GM19324 (cell line): ENCODE measurements around the gene GBP3.
"Not testable (repeated sequence)": the region's sequence is repeated elsewhere in the genome, so short reads cannot be mapped to it uniquely, and the experiment has no call there.

Experiments
- ATAC-seq: cut with Tn5 transposase; IDR thresholded peaks from one replicate; pipeline ENCODE4 v1.9.1; 2021; ENCODE audit warnings: mild to moderate bottlenecking, moderate library complexity; ENCODE audit not compliant: unreplicated experiment, low FRiP score

The GBP3 gene, protein sequence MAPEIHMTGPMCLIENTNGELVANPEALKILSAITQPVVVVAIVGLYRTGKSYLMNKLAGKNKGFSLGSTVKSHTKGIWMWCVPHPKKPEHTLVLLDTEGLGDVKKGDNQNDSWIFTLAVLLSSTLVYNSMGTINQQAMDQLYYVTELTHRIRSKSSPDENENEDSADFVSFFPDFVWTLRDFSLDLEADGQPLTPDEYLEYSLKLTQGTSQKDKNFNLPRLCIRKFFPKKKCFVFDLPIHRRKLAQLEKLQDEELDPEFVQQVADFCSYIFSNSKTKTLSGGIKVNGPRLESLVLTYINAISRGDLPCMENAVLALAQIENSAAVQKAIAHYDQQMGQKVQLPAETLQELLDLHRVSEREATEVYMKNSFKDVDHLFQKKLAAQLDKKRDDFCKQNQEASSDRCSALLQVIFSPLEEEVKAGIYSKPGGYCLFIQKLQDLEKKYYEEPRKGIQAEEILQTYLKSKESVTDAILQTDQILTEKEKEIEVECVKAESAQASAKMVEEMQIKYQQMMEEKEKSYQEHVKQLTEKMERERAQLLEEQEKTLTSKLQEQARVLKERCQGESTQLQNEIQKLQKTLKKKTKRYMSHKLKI

DNA sequence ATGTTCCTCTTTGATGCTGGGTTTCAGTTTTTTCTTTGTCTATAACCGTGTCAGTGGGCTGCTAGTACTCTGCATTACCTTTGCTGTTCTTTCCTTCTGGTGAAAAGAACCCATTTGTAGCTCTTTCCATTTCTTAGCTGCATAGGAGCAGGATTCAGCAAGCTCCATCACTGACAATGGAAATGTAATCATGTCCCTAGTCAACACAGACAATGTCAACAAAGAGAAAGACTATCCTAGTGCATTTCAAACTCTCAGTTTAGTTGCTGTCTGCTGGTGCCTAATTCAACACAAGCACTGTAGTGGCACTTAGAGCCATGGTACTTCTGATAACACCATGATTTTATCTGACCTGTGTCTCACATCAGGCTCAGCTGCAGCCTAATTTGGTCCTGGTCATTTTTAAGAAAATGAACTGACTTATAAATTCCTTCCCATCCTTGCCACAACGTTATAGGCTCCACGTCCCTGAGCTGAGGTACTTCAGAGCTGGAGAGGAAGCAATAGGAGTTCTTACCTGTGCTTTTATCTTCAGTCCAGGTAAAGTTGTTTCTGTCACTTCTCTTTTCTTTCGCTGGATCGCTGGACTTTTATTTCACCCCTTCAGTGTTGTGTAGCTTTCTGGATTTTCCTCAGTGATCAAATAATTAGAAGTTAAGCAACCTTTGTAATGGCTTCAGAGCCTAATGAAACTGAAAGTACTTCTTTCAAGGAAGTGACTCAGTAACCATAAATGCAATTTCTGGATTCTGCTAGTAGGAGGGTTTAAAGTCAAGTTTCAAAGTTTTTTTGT is at the start of gene GBP3:
TSS of gene GBP3 (minus strand) at position 700 of the 793 bp plus-strand sequence. CDS start 2,145 bp downstream, outside the sequence.
- peak; percentile 57 for ATAC-seq

GRCh38 chr1:89070509-89070908 is 47.8 kb upstream of the GBP3 start:
- no peak for ATAC-seq

DNA sequence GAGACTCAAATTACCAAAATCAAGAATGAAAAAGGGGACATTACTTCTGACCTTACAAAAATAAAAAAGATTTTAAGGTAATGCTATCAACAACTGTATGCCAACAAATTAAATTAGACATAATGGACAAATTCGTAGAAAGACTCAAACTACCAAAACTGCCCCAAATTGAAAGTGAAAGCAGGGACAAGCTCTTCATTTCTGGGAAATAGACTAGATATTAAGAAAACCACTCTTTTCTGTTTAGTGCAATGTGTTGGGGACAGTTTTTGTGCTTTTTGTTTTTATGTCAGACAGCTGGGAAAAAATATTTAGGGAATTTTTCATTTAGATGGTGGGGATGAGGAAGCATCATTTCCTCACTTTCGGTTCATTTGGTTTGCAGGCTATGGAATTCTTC is 47.3 kb upstream of the GBP3 start:
- ATAC-seq, result no peak

DNA sequence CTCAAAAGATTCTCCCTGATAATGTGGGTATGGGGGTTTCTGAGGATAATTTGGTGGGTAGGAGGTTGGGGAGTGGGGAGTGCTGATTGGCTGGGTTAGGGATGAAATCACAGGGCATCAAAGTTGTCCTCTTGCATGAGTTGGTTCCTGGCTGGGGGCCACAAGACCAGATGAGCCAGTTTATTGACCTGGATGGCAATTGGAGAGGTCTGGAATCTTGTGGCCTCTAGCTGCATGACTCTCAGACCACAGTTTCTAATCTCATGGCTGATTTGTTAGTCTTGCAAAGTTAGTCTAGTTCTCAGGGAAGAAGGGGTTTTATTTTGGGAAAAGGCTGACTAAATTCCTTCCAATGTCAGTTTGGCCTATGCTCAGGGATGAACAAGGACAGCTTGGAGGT is 45.6 kb upstream of the GBP3 start:
- no peak for ATAC-seq

- peak; percentile 52 for ATAC-seq
These were observed 42.6 kb upstream of the GBP3 start, which contains the start of gene GBP1 for GRCh38 chr1:89065079-89065868. TSS of gene GBP1 (minus strand) at chr1:89065208. CDS start at chr1:89063234, 1,974 bp downstream.

DNA sequence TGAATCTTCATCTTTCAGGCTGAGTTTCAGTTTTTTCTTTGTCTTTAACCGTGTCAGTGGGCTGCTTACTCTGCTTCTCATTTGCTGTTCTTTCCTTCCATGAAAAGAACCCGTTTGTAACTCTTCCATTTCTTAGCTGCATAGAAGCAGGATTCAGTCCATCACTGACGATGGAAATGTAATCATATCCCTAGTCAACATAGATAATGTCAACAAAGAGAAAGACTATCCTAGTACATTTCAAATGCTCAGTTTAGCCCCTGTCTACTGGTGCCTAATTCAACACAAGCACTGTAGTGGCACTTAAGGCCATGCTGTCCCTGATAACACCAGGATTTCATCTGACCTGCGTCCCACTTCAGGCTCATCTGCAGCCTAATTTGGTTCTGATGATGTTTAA is 42.0 kb upstream of the GBP3 start:
- ATAC-seq, result peak; percentile 50

DNA sequence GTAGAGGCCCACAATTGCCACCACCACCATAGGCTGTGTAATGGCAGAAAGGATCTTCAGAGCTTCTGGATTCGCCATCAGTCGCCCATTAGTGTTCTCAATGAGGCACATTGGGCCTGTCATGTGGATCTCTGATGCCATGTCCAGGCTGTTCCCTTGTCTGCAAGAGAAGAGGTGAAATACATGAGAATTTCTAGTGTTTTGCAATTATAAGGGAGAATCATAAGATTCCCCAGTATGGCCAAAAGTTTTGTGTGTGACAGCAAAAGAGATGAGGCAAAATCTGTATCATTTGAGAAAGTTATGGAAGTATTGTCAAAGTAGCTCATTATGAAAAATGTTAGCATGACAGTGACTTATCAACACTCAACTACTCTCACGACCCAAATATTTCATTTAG is 40.4 kb upstream of the GBP3 start:
- no peak for ATAC-seq

DNA sequence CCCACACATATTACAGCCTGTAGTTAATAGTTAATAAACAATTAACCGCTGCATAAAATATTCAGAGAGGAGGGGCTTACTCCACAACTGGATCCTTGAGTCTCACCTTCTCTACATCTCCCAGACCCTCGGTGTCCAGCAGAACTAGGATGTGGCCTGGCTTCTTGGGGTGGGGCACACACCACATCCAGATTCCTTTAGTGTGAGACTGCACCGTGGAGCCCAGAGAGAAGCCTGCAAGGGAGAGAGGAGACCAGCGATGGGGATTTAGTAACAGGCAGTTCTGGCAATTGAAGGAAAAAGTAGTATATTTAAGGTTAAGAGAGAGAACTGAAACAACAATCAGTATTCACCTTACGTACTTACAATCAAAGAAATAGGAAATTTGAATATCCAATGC is 37.4 kb upstream of the GBP3 start:
- ATAC-seq, result no peak

GRCh38 chr1:89051955-89052312 is 29.3 kb upstream of the GBP3 start:
- ATAC-seq, result no peak

- ATAC-seq, result no peak
These were observed 28.8 kb upstream of the GBP3 start for GRCh38 chr1:89051300-89051954.

DNA sequence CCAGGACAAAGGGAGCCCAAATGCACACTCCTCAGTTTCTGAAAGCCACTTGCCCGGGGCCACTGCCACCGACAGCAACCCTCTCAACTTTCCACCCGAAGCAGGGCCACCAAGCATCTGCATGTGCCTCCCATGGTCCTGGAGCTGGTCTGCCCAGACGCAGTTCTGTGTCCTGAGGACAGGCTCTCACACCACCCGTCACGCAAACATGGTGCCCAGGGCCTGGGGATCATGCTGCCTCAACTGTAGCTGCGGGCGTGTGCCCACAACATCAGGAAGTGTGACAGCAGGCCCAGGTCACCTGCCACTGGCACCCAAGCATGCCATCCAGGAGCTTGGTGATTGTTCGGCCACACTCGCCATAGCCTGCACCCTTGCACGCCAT is 28.0 kb upstream of the GBP3 start:
- ATAC-seq, result no peak

DNA sequence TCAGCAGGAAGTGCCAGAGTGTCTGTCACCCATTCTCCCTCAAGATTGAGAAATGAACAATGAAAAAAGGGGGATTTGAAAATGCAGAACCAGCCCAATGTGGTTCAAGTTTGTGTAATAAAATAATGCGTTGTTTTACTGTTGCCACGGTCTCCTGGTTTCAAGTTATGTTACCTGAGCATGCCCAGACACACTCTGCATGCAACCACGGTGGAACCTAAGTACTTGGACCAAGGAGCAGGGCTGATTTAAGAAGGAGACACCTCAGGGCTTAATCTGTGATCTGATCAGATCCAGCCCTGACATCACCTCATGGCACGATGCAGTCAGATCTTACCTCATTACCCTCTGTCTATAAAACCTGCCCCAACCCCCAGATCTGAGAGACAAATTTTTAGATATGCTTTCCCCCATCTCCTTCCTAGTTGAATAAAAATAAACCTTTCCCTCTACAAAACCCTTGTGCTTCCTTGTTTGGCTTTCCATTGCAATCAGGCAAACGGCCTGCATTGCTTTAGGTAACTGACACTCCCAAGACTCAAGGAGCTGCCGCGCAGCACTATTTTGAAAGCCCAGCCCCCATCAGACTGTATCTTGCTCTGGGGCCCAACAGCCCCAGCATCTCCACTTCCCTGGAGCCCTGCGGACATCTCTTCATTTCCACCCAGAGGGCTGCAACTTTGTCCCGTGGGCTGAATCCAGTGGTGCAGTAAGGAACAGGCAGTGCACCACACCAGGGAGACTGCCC is 27.4 kb upstream of the GBP3 start:
- not testable (repeated sequence) for ATAC-seq

DNA sequence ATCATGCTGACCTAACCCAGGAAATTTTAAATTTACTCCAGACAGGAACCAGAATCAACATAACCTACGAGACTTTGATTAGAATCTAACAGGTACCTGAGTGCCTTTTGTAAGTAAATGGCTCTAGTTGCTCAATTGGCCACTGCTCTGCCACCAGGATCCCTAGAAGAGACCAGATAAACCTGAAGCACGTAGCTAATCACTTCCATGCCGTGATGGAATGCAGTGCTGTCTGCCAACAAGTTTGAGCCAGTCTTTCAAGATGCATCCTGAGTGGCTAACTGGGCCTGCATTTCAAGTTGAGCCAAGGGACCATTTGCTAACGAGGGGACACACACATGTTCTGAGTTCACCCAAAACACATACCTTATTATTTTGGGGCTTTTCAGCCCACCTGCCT is 26.5 kb upstream of the GBP3 start:
- ATAC-seq, result not testable (repeated sequence)

- ATAC-seq, result no peak
These were observed 25.1 kb upstream of the GBP3 start for GRCh38 chr1:89047734-89048133.

DNA sequence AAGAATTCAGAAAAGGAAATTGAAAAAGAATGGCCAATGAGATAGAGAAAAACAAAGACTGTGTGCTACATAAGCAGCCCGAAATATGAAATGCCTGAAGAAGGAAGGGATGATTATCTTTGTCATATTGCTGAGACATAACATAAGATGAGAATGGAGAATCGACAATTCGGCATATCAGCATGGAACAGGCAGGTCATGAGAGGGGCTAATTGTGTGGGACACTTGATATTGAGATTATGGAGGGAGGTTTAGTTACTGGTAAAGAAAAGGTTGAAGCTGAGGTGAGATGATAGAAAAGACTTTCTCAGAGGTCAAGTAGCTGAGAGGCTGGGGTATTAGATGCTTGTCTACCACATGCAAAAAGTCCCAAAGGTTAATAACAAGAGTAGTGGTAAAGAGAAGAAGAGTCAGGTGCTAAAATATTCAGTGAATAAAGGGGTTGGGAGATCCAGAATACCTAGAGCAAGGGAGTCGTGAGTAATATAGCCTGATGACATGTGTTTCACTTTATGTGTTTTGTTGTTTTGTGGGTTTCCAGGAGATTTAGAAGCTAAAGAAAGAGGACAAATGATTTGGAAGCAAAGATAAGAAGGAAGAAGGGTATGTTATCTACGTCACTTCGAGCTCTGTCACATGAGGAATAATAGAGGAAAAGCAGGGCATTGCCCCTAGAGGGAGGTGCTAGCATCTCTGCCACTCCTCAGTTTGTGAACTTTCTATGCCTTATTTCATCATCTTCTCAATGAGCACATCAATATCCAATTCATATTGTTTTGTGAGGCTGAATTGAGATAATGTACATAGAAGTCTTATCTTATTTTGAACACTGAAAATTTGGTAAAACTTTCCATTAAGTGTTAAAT is 23.9 kb upstream of the GBP3 start:
- not testable (repeated sequence) for ATAC-seq

- no peak for ATAC-seq
These were observed 22.5 kb upstream of the GBP3 start for GRCh38 chr1:89044970-89045721.

DNA sequence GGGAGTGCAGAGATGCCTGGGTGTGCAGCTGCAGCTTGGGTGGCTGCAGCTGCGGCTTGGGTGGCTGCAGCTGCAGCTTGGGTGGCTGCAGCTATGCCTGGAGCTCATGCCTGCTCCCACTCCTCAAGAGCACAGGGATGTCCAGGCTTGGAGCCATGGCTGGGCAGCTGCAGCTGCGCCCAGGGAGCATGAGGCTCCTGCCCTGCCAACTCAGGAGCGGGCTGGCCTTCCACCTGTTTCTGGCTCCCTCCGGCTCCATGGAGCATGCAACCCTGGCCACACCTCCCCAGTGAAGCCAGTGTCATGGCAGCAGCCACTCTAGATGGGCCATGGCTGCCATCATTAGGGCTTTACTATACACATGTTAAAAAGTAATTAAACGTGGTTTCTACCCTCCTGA is 21.3 kb upstream of the GBP3 start:
- ATAC-seq, result no peak

DNA sequence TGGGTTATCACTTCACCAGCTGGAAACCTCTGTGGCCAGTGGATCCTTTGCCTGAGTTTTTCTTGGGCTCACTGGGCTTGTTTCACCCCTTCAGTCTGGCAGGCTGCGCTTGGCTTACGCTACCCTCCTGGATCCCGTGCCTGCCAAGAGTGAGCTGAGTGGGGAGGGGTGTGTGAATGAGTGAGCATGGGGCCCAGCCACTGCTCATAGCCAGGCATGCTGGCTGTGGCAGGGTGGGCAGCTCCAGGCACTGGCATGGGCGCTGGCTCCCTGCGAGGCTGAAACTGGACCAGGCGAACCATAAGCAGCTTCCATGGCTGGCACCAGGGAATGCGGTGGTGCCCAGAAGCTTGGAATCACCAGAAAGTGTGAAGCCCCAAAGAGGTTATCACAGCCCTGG is 19.8 kb upstream of the GBP3 start:
- no peak for ATAC-seq
